Neutrophil (primary cell): ENCODE data around the gene CENPW.

ENCODE experiments used
- H3K27ac ChIP-seq: fragments of 200-600 bp; sonication (generic); 2 replicates; pipeline ENCODE4 v1.5.1; 2016; ENCODE audit warnings: mild to moderate bottlenecking, moderate library complexity
- H3K27me3 ChIP-seq: fragments of 200-600 bp; sonication (generic); 2 replicates; pipeline ENCODE4 v1.6.0; 2016; ENCODE audit warnings: mild to moderate bottlenecking
- H3K36me3 ChIP-seq: fragments of 200-600 bp; sonication (generic); 2 replicates; pipeline ENCODE4 v1.5.1; 2017
- H3K4me1 ChIP-seq, 2 experiments: fragments of 200-600 bp in 1 of 2; sonication (generic) in 1 of 2; 1 replicate in 1 of 2; 2 replicates in 1 of 2; pipeline versions ENCODE4 v1.5.1 to v1.6.1; 2013 to 2016; ENCODE audit warnings: low read depth in 1 of 2, low read length in 1 of 2, mild to moderate bottlenecking in 1 of 2, moderate library complexity in 1 of 2; ENCODE audit not compliant: control insufficient read depth in 1 of 2, insufficient read depth in 1 of 2
- H3K4me3 ChIP-seq, 2 experiments: fragments of 200-600 bp in 1 of 2; sonication (generic) in 1 of 2; 1 replicate in 1 of 2; 2 replicates in 1 of 2; pipeline ENCODE4 v1.5.1; 2013 to 2016; ENCODE audit warnings: low read depth in 1 of 2, low read length in 1 of 2, mild to moderate bottlenecking in 1 of 2, moderate library complexity in 1 of 2
- H3K9me3 ChIP-seq: fragments of 200-600 bp; sonication (generic); 2 replicates; pipeline ENCODE4 v1.5.1; 2016
- TF ChIP-seq, protein P1 (sequence below): fragments of 200-600 bp; sonication (generic); IDR thresholded peaks from 2 replicates; pipeline ENCODE4 v1.5.1; 2016; ENCODE audit warnings: antibody characterized with exemption

The CENPW gene

DNA sequence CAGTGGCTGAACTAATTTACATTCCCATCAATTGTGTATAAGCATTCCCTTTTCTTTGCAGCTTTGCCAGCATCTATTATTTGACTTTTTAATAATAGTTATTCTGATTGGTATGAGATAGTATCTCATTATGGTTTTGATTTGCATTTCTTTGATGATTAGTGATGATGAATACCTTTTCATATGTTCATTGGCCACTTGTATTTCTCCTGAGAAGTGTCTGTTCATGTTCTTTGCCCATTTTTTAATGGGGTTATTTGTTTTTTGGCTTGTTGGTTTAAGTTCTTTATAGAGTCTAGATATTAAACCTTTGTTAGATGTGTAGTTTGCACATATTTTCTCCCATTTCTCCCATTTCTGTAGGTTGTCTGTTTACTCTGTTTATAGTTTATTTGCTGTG lies 16.6 kb downstream of the CENPW start:
- TF ChIP-seq, protein P1, sequence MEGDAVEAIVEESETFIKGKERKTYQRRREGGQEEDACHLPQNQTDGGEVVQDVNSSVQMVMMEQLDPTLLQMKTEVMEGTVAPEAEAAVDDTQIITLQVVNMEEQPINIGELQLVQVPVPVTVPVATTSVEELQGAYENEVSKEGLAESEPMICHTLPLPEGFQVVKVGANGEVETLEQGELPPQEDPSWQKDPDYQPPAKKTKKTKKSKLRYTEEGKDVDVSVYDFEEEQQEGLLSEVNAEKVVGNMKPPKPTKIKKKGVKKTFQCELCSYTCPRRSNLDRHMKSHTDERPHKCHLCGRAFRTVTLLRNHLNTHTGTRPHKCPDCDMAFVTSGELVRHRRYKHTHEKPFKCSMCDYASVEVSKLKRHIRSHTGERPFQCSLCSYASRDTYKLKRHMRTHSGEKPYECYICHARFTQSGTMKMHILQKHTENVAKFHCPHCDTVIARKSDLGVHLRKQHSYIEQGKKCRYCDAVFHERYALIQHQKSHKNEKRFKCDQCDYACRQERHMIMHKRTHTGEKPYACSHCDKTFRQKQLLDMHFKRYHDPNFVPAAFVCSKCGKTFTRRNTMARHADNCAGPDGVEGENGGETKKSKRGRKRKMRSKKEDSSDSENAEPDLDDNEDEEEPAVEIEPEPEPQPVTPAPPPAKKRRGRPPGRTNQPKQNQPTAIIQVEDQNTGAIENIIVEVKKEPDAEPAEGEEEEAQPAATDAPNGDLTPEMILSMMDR: no peak
- Histone ChIP-seq H3K27ac (no peak overlapping the region), H3K9me3 (no peaks in the 10 kb centered on the region), H3K4me1 (no peaks in the 10 kb centered on the region), H3K36me3 (no peaks in the 10 kb centered on the region), H3K27me3 (no peaks in the 10 kb centered on the region), H3K4me3 (no peak overlapping the region)

DNA sequence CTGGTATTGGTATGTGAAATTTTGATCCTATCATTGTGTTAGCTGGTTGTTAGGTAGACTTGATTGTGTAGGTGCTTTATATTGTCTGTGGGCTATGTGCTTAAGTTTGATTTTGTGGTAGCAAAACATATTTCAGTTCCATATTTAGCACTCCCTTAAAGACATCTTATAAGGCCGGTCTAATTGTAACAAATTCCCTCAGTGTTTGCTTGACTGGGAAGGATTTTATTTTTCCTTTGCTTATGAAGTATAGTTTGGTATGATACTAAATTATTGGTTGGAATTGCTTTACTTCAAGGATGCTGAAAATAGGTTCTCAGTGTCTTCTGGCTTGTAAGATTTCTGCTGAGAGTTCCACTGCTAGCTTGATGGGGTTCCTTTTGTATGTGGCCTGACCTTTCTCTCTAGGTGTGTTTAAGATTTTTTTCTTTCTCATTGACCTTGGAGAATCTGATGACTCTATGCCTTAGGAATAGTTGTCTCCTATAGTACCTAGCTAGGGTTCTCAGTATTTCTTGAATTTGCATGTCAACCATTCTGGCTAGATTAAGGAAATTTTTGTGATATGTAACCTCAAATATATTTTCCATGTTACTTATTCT lies 20.1 kb downstream of the CENPW start:
- no peaks in the 10 kb centered on the region for H3K27me3 ChIP-seq
- H3K9me3 ChIP-seq: no peaks in the 10 kb centered on the region
- H3K4me1 ChIP-seq: no peaks in the 10 kb centered on the region
- no peak overlapping the region for H3K27ac ChIP-seq
- no peaks in the 10 kb centered on the region for H3K36me3 ChIP-seq
- H3K4me3 ChIP-seq: no peak overlapping the region
- TF ChIP-seq, protein P1: no peak

DNA sequence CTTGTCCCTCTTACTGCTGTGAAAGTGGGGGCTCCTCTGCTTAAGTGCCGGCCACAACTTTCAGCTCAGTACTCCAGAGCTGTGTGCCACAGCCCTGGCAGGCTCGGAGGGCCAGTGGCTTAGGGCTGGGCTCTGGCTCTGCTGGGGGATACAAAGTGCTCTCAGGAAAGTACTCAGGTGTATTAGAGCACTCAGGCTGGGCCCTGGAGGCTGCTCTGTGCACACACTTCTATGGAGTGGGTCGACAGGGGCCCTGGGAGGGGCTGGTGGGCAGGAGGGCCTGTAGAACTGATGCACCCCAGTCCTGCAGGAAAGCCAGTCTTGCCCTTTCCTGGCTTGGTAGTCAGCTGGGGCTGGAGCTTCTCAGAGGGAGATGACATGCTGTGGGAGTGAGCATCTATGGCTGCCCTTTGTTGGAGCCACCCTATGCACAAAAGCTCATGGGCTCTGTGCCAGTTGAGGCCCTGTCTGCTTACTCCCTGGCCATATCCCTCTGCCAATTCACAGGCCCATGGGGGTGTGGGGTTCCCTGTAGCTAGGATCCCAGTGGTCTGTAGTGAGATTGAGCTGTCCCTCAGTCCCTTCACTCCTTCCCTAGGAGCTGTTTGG lies 22.0 kb downstream of the CENPW start:
- Histone ChIP-seq H3K9me3 (no peaks in the 10 kb centered on the region), H3K4me1 (no peaks in the 10 kb centered on the region), H3K27ac (no peak overlapping the region), H3K36me3 (no peaks in the 10 kb centered on the region), H3K27me3 (no peaks in the 10 kb centered on the region), H3K4me3 (no peak overlapping the region)
- TF ChIP-seq, protein P1: no peak

DNA sequence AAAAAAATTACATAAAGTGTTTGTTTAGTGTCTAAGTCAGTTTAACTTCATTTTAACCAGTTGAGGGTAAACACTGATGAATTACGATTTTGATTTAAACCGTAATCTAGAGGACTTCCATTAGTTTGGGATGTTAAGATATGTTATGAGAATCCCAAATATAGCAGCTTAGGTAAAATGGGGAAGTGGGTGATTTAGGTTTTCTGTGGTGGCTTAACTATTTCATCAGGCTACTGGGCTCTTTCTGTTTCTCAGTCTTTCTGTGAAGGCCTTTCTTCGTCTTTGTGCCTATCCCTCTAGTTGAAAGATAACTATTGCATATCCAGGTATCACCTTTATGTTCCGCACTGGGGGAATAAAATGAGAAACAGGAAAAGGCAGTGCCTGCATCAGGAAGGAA lies 27.9 kb downstream of the CENPW start:
- H3K9me3 ChIP-seq: no peaks in the 10 kb centered on the region
- peaks cover 5 to 7% of the 10 kb centered on the region in 2 experiments for H3K4me1 ChIP-seq
- TF ChIP-seq, protein P1: no peak
- no peaks in the 10 kb centered on the region for H3K27me3 ChIP-seq
- no peak overlapping the region for H3K4me3 ChIP-seq
- no peaks in the 10 kb centered on the region for H3K36me3 ChIP-seq
- no peak overlapping the region for H3K27ac ChIP-seq

DNA sequence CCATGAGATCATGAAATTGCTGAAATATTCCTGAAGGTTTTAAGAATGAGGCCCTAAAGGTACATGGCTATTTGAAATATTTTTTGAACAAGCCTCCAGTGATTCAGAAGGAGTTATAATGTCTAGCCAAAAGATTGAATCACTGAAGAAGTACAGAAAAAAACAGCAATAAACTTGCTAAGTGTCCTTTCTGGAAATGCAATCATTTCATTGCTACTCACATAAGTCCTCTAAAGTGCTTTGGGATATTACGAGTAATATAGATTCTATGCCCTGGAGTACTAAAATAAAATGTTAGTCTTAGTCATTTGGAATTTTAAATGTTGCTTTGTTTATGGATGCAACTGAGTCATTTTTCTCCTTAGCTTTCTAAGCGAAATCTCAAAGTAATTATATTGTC lies 32.7 kb downstream of the CENPW start:
- Histone ChIP-seq H3K4me3 (no peak overlapping the region), H3K27me3 (no peaks in the 10 kb centered on the region), H3K36me3 (no peaks in the 10 kb centered on the region), H3K27ac (no peak overlapping the region), H3K9me3 (no peaks in the 10 kb centered on the region), H3K4me1 (peaks cover 5 to 6% of the 10 kb centered on the region in 2 experiments)
- TF ChIP-seq, protein P1: no peak
